Effector CD8-positive, alpha-beta T cell (primary cell): Measurements from ENCODE around the gene POU5F1.

Experiments used
- DNase-seq: peaks from one replicate; lab custom pipeline; 2025; lab: John Stamatoyannopoulos, UW

The POU5F1 gene

GRCh38 chr6:31140643-31141042 lies 29.8 kb downstream of the POU5F1 start:
- DNase-seq: no peak

GRCh38 chr6:31139599-31139998 lies 30.9 kb downstream of the POU5F1 start:
- no peak for DNase-seq

- no peak for DNase-seq
Measured at GRCh38 chr6:31138982-31139381, 31.5 kb downstream of the POU5F1 start, which contains the start of gene PSORS1C2. TSS of gene PSORS1C2 (minus strand) at chr6:31139066. CDS start at chr6:31139026, 40 bp downstream.

GRCh38 chr6:31135710-31136109 lies 34.8 kb downstream of the POU5F1 start:
- no peak for DNase-seq

DNA sequence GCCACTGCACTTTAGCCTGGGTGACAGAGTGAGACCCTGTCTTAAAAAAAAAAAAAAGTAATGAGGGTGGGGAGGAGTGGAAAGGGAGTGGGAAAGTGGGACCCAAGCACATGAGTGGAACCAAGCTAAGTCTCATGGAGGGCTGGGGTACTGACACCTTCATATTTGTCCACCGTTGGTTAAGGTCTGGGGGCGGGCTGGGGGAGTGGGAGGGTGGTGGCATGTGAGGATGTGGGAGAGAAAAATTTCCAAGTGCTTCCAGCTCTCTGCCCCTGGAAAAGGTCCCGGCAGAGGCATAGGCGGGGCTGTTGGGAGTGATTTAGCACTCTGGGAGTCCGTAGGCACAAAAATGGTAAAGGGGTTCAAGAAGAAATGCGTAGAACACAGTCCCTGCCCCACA lies 37.7 kb downstream of the POU5F1 start:
- DNase-seq: no peak

DNA sequence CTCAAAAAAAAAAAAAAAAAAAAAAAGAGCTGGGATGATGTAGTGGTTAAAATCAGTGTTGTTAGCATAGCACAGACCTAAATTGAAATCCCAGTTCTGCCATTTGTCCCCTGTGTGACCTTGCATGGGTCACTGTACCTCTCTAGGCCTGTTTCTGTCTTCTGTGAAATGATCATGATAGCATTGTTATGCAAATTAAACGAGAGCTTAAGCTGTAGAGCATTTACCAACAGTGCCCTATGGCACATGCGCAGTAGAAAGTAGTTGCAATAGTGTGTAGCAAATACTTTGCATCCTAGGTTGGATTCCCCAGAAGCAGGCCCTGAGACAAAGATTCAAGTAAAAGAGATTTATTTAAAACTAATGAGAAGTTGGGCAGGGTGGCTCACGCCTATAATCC lies 38.9 kb downstream of the POU5F1 start:
- no peak for DNase-seq

- DNase-seq: no peak
Measured at GRCh38 chr6:31130751-31131150, 39.7 kb downstream of the POU5F1 start.

DNA sequence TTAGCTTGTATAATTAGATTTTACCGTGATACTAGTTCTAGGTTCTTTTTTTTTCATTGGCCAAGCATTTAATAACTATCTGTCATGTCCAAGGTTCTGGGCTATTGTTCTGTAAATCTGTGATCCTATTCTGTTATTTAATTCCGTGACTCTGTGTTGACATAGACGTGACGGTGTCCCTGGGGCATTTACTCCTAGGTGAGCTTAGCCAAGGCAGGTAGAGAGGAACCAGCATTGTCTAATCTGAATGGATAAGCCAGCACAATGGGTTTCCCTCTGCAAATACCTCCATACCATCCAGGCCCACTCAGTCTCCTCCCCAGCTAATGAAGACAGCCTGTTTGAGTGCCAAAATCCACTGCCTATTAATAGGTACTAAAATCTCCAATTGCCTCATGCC lies 41.4 kb downstream of the POU5F1 start:
- DNase-seq: no peak

DNA sequence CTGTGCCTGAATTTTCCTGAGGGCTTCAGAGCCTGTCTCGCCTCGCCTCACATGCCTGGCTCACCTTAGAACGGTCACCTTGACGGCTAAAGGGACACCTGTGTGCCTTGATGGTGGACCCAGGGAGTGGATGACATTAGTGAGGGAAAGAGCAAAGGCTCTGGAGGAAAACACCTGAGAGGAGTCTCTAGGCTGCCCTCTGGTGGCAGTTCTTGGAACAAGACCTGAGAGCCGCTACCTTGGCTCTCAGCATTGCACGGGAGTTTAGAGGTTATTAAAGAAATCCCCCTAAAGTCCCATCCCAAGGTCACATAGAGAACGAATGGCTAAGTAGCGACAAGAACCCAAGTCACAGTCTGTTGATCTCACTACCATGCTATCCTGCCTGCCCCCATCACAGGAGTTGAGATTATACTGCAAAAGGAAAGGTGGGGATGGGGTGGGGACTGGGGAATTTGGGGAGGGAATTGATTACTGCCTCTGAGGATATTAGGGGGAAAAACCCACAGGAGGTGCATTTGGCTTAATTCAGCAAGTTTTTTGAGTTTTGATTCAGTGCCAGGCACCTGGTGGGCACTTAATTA lies 42.3 kb downstream of the POU5F1 start:
- DNase-seq: peak; percentile 65

GRCh38 chr6:31126396-31127175 lies 43.9 kb downstream of the POU5F1 start:
- DNase-seq: no peak

DNA sequence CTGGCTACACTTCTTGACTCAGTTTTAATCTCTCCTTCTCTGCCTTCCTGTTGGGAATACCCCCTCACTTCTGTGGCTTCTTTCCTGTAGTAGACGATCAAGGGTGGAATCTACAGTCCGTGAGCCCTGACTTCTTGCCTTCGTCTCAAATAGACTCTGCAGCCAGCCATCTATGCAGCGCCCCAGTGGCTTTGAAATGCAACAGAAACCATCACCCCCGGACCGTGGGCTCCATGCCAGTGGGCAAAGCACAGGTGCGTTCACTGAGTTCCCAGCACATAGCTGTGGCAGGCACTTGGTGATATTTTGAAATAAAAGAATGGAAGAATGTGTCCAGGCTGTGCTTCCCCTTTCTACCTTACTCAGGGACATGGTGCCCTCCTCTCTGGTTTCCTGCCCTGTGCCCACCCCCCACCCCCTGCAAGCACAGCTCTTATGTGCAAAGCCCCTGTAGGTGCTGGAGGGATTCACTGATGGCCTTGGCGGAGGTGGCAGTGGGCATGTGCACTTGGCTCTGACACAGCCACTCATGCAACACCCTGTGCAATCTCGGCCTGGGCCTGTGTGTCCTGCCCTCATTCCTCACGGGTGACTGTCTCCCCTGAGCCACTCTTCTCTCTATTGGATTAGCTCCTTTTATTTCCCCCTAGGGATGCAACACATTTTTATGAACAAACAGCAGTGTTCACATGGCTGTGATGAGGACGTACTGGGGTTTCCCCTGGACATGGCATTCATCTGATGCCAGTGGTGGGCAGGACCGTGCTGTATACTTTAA lies 44.7 kb downstream of the POU5F1 start:
- DNase-seq: no peak

GRCh38 chr6:31125162-31125561 lies 45.3 kb downstream of the POU5F1 start:
- DNase-seq: no peak

GRCh38 chr6:31122791-31123706 lies 47.4 kb downstream of the POU5F1 start:
- no peak for DNase-seq

GRCh38 chr6:31121131-31121790 lies 49.2 kb downstream of the POU5F1 start:
- no peak for DNase-seq

DNA sequence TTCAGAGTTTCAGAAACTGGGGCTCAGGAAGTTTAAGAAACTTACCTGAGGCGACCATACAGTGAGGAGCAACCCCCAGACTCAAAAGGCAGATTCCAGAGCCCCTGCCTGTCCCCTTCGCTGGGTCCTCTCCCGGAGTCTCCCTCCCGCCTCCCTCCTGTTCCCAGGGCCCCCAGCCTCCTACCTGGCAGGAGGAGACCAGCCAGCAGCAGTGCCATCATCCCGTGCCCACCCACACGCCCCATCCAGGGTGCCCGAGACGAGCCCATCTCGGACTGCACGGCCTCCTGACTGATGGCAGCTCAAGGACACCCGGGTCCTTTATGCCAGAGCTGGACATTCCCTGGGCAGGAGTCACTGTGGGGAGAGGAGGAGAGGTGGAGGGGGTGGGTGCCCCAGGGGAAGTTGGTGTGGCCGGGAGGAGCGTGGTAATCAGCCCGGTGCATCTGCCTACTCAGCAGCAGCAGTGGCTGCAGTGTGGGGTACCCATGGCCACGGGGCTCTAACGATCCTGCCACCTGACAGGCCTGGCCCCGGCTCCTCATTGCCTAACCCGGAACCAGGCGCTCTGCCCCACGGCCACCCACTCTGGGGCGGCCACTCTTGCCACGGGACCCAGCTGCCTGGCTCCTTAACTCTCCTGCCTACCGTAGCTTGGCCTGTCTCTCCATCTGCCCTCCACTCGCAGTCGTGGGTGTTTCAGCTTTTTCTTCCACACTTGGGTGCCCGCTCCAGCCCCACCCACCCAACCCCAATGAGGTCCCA lies 50.1 kb downstream of the POU5F1 start, which contains the start of gene CDSN:
Gene CDSN, minus strand, starts transcription at position 296 of the 765 bp plus-strand sequence. Its CDS starts 27 bp downstream, at position 269.
- DNase-seq: no peak

DNA sequence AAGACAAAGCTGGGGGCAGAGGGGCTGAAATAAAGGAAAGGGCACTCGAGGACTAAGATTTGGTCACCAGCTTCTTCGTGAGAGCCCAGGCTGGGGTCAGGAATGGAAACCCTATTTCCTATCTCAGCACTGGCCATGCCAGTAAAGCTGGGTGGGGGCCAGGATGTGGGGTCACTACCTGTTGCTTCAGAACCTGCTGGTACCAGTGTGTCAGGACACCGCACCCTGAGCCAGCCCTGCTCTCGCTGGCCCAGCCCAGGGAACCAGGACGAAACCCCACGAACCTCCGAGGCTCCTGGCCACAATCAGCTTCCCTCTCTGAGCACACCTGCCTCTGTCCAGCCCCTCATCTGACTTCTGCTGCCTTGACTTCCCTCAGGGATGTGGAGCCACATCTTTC lies 52.3 kb downstream of the POU5F1 start:
- DNase-seq: no peak

DNA sequence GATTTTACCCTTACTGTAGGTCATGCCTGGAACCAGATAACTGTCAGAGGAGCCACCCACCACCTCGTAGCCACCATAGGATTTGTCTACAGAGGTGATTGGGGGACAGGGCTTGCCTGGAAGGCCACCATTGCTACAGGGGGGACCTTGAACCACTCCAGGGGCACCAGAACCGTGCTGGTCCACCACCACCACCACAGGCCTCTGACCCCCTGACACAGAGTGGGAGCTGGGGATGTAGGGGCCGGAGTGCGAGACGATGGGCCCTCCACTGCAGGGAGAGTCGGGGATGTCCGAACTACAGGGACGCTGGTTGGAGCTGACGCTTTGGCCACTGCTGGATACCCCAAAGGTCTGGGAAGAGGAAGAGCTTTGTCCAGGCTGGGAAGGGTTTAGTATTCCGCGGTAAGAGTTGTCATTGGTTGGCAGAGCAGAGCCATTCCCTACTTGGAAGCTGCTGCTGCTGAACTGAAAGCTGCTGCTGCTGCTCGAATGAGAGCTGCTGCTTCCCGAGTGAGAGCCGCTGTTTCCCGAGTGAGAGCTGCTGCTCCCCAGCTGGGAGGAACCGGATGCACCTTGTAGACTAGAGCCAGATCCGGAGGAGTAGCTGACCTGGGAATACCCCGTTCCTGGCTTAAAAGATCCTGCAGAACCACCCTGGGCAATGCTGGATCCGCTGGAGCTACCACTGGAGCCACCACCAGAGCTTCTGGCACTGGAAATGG lies 53.7 kb downstream of the POU5F1 start:
- DNase-seq: no peak

DNA sequence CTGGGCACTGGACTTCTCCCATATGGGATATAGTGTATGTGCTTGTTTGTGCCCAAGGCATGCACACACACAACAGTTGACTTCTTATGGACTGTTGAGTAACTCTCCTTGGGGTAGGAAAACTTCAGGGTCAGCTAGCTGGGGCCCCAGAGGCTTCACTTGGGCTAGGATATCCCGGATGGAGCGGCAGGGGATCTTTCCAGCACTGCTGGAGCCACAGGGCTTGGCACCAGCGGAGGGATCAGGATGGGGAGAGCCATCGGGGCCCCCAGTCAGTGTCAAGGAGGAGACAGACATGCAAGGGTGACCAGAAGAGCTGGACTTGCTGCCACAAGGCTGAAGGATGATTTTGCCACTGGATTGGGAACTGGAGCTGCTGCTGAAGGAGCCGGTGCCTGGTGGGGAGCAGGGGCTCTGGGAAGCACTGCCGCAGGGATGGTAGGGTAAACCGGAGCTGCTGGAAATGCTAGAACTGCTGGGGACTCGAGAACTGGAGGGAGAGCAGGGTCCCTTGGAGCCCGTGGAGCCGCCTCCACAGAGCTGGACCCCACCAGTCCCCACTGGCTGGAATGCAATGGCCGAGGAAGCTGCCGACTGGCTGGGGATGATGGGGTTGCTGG lies 54.4 kb downstream of the POU5F1 start:
- DNase-seq: no peak
